Non-pigmented ciliary epithelial cell (primary cell): ENCODE results near the gene RALGDS.

Source experiments
- DNase-seq: peaks from one replicate; pipeline ENCODE4 v3.0.0-alpha.2; 2010; ENCODE audit warnings: low read depth

RALGDS gene

GRCh38 chr9:133119103-133119845 is 1.8 kb downstream of the RALGDS start:
- DNase-seq: no peak

- DNase-seq: no peak
Observed at GRCh38 chr9:133118568-133118967, 2.5 kb downstream of the RALGDS start.

- no peak for DNase-seq
Observed at GRCh38 chr9:133118179-133118520, 2.9 kb downstream of the RALGDS start.

GRCh38 chr9:133117271-133118178 is 3.5 kb downstream of the RALGDS start:
- DNase-seq: no peak

GRCh38 chr9:133116346-133117231 is 4.5 kb downstream of the RALGDS start:
- no peak for DNase-seq

- DNase-seq: no peak
Observed at GRCh38 chr9:133115604-133116345, 5.3 kb downstream of the RALGDS start.

- DNase-seq: no peak
Observed at GRCh38 chr9:133114886-133115603, 6.0 kb downstream of the RALGDS start.

GRCh38 chr9:133113949-133114885 is 6.8 kb downstream of the RALGDS start:
- DNase-seq: no peak

- no peak for DNase-seq
Observed at GRCh38 chr9:133113163-133113948, 7.7 kb downstream of the RALGDS start.

GRCh38 chr9:133112663-133113026 is 8.4 kb downstream of the RALGDS start:
- DNase-seq: no peak

- no peak for DNase-seq
Observed at GRCh38 chr9:133111808-133112662, 9.0 kb downstream of the RALGDS start.

GRCh38 chr9:133109931-133110650 is 10.9 kb downstream of the RALGDS start:
- no peak for DNase-seq

- DNase-seq: no peak
Observed at GRCh38 chr9:133108794-133109641, 12.0 kb downstream of the RALGDS start.

- DNase-seq: no peak
Observed at GRCh38 chr9:133107961-133108793, 12.9 kb downstream of the RALGDS start.

- DNase-seq: no peak
Observed at GRCh38 chr9:133107245-133107722, 13.8 kb downstream of the RALGDS start.
